ENCODE measurements around the gene SMAP1.
A peak's percentile ranks its signal among the peaks of the same experiment; 100 is the strongest.

The SMAP1 gene

GRCh38 chr6:70706491-70707123 is 38.9 kb downstream of the SMAP1 start:
- in situ Hi-C loops (cut with MboI; ENCODE audit: low pct_unique_long_range_greater_than_20kb, low sequenced_read_pairs, unreplicated experiment) = loop anchor here (10.0 kb wide), 1 partner anchor 178 kb away; no protein-coding TSS in a partner anchor
- peak; percentile 43 for TF ChIP-seq CTCF (IDR thresholded peaks at IDR 0.05; ENCODE audit: extremely low read depth, insufficient read depth, missing control alignments)
- DNase-seq (ENCODE audit: low spot score) = no peak

GRCh38 chr6:70707893-70708292 is 40.2 kb downstream of the SMAP1 start:
- in situ Hi-C loops (cut with MboI; ENCODE audit: low pct_unique_long_range_greater_than_20kb, low sequenced_read_pairs, unreplicated experiment) = loop anchor here (10.0 kb wide), 1 partner anchor 177 kb away; no protein-coding TSS in a partner anchor
- no peak for TF ChIP-seq CTCF (IDR thresholded peaks at IDR 0.05; ENCODE audit: extremely low read depth, insufficient read depth, missing control alignments)
- no peak for DNase-seq (ENCODE audit: low spot score)

GRCh38 chr6:70708448-70708847 is 40.8 kb downstream of the SMAP1 start:
- in situ Hi-C loops (cut with MboI; ENCODE audit: low pct_unique_long_range_greater_than_20kb, low sequenced_read_pairs, unreplicated experiment) = loop anchor here (10.0 kb wide), 1 partner anchor 176 kb away; no protein-coding TSS in a partner anchor
- no peak for TF ChIP-seq CTCF (IDR thresholded peaks at IDR 0.05; ENCODE audit: extremely low read depth, insufficient read depth, missing control alignments)
- no peak for DNase-seq (ENCODE audit: low spot score)

- DNase-seq (ENCODE audit: low spot score) = no peak
- in situ Hi-C loops (cut with MboI; ENCODE audit: low pct_unique_long_range_greater_than_20kb, low sequenced_read_pairs, unreplicated experiment) = loop anchor here (10.0 kb wide), 2 partner anchors 155 to 175 kb away; no protein-coding TSS in a partner anchor
Observed at GRCh38 chr6:70709826-70710225, 42.1 kb downstream of the SMAP1 start.

GRCh38 chr6:70714716-70715257 is 47.1 kb downstream of the SMAP1 start:
- no peak for DNase-seq (ENCODE audit: low spot score)
- in situ Hi-C loops (cut with MboI; ENCODE audit: low pct_unique_long_range_greater_than_20kb, low sequenced_read_pairs, unreplicated experiment) = loop anchor here (10.0 kb wide), 1 partner anchor 150 kb away; no protein-coding TSS in a partner anchor
- no peak for TF ChIP-seq CTCF (IDR thresholded peaks at IDR 0.05; ENCODE audit: extremely low read depth, insufficient read depth, missing control alignments)

More at GRCh38 chr6:70709826-70710225, 42.1 kb downstream of the SMAP1 start:
- TF ChIP-seq CTCF (IDR thresholded peaks at IDR 0.05; ENCODE audit: extremely low read depth, insufficient read depth, missing control alignments) = no peak

- TF ChIP-seq CTCF (IDR thresholded peaks at IDR 0.05; ENCODE audit: extremely low read depth, insufficient read depth, missing control alignments) = no peak
- DNase-seq (ENCODE audit: low spot score) = no peak
- in situ Hi-C loops (cut with MboI; ENCODE audit: low pct_unique_long_range_greater_than_20kb, low sequenced_read_pairs, unreplicated experiment) = loop anchor here (10.0 kb wide), 1 partner anchor 148 kb away; no protein-coding TSS in a partner anchor
Observed at GRCh38 chr6:70717038-70717801, 49.5 kb downstream of the SMAP1 start.

Measured in GM13977 (cell line).